Kidney (tissue), 14 donors: ENCODE measurements around the gene ADAMTS12. TPM values are rescaled to one million over a fixed set of nuclear protein-coding genes. Genes with fewer than 3 reads are reported as not detected.
A peak's percentile ranks its signal among the peaks of the same experiment; 100 is the strongest.

ENCODE experiments used
- DNase-seq, 5 donors: peaks; one replicate each; pipeline ENCODE4 v3.0.0-alpha.2; 2013 to 2020
- FAIRE-seq: peaks from 2 replicates; lab custom pipeline; 2012; peaks lifted over from hg19 to GRCh38; lab: Jason Lieb, UNC
- H3K27ac ChIP-seq, 2 donors: one replicate each; pipeline ENCODE4 v1.7.0; 2013; ENCODE audit warnings: low read depth in 2 of 2, low read length in 2 of 2, inconsistent platforms in 1 of 2
- H3K27me3 ChIP-seq: one replicate; pipeline ENCODE4 v1.7.1; 2013; ENCODE audit warnings: low read length, inconsistent platforms; ENCODE audit not compliant: control insufficient read depth, insufficient read depth
- H3K36me3 ChIP-seq, 3 donors: one replicate each; pipeline versions ENCODE4 v1.7.0 to v1.7.1; 2013; ENCODE audit warnings: low read length in 3 of 3, control low read depth in 1 of 3, inconsistent platforms in 1 of 3; ENCODE audit not compliant: insufficient read depth in 3 of 3, control insufficient read depth in 2 of 3
- H3K4me1 ChIP-seq, 3 donors: one replicate each; pipeline versions ENCODE4 v1.7.0 to v1.7.1; 2013; ENCODE audit warnings: low read length in 3 of 3, inconsistent platforms in 1 of 3, low read depth in 1 of 3; ENCODE audit not compliant: control insufficient read depth in 2 of 3, insufficient read depth in 2 of 3
- H3K4me3 ChIP-seq, 3 donors: one replicate each; pipeline versions ENCODE4 v1.7.0 to v1.8.1; 2013; ENCODE audit warnings: low read length in 3 of 3, control low read depth in 1 of 3, inconsistent platforms in 1 of 3
- H3K9ac ChIP-seq, 3 donors: one replicate each; pipeline versions ENCODE4 v1.7.0 to v1.7.1; 2013; ENCODE audit warnings: low read length in 3 of 3, control low read depth in 1 of 3, inconsistent platforms in 1 of 3
- H3K9me3 ChIP-seq, 3 donors: one replicate each; pipeline versions ENCODE4 v1.7.0 to v1.7.1; 2013; ENCODE audit warnings: low read length in 3 of 3, control low read depth in 1 of 3, inconsistent platforms in 1 of 3; ENCODE audit not compliant: control insufficient read depth in 2 of 3, insufficient read depth in 1 of 3
- intact Hi-C: fragments of 100-400 bp; cut with DNase I; formaldehyde crosslinking; loops from one replicate; pipeline ENCODE4 v1.11.1; 2022
- polyA plus RNA-seq: library from polyadenylated mRNA; stranded (reverse); fragments of 350-450 nt; fragmentation: Illumina TruSeq; extraction: RNeasy Lipid Tissue Mini Kit (QIAGEN cat#74804); gene quantifications from one replicate; pipeline ENCODE4 v1.2.3, GENCODE V29; 2014; ENCODE audit warnings: low read depth, low replicate concordance; ENCODE audit not compliant: insufficient read depth
- total RNA-seq: library from RNA; stranded (reverse); fragmentation: NEBNext Ultra II Directional; extraction: Animal tissue kit (Norgen Biotek cat#: 25700); gene quantifications from one replicate; pipeline ENCODE4 v1.2.1, GENCODE V29; 2021
- TF ChIP-seq, protein P1 (sequence below): IDR thresholded peaks from 3 replicates; pipeline ENCODE4 v1.5.1; 2012; ENCODE audit warnings: mild to moderate bottlenecking, moderate library complexity, borderline replicate concordance; ENCODE audit not compliant: insufficient read depth; ENCODE audit errors: extremely low read depth
- donor health status: control.
- donor health status: control.
- donor health status: control.
- donor health status: control.
- donor health status: control.
- donor health status: DM: yes; HTN: yes; CAD: no.
- donor health status: Normal renal cell carcinoma (clear cell type).

ADAMTS12 gene
- total and polyA plus RNA-seq, 2 donors from 2014 or later, result 0.75 to 2.0 TPM

DNA sequence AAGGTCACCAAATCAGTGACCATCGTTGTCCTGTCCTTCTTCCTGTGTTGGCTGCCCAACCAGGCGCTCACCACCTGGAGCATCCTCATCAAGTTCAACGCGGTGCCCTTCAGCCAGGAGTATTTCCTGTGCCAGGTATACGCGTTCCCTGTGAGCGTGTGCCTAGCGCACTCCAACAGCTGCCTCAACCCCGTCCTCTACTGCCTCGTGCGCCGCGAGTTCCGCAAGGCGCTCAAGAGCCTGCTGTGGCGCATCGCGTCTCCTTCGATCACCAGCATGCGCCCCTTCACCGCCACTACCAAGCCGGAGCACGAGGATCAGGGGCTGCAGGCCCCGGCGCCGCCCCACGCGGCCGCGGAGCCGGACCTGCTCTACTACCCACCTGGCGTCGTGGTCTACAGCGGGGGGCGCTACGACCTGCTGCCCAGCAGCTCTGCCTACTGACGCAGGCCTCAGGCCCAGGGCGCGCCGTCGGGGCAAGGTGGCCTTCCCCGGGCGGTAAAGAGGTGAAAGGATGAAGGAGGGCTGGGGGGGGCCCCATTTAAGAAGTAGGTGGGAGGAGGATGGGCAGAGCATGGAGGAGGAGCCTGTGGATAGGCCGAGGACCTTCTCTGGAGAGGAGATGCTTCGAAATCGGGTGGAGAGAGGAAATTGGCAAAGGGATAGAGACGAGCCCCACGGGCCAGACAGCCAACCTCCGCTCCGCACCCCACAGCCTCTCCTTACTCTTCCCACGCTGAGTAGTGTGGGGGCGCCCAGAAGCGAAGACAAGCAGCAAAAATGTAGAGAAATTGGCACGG lies 46.1 kb upstream of the ADAMTS12 start:
- Histone ChIP-seq H3K4me1 (peaks cover 0 to 13% (median 10%) of the 10 kb centered on the region in 3 donors), H3K9ac (no peak overlapping the region), H3K4me3 (no peak overlapping the region), H3K27ac (no peak overlapping the region), H3K9me3 (no peaks in the 10 kb centered on the region), H3K27me3 (peaks cover 27% of the 10 kb centered on the region), H3K36me3 (no peaks in the 10 kb centered on the region)
- intact Hi-C loops, result no loop called here
- FAIRE-seq, result no peak
- TF ChIP-seq, protein P1, sequence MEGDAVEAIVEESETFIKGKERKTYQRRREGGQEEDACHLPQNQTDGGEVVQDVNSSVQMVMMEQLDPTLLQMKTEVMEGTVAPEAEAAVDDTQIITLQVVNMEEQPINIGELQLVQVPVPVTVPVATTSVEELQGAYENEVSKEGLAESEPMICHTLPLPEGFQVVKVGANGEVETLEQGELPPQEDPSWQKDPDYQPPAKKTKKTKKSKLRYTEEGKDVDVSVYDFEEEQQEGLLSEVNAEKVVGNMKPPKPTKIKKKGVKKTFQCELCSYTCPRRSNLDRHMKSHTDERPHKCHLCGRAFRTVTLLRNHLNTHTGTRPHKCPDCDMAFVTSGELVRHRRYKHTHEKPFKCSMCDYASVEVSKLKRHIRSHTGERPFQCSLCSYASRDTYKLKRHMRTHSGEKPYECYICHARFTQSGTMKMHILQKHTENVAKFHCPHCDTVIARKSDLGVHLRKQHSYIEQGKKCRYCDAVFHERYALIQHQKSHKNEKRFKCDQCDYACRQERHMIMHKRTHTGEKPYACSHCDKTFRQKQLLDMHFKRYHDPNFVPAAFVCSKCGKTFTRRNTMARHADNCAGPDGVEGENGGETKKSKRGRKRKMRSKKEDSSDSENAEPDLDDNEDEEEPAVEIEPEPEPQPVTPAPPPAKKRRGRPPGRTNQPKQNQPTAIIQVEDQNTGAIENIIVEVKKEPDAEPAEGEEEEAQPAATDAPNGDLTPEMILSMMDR, result no peak
- no peak for DNase-seq

DNA sequence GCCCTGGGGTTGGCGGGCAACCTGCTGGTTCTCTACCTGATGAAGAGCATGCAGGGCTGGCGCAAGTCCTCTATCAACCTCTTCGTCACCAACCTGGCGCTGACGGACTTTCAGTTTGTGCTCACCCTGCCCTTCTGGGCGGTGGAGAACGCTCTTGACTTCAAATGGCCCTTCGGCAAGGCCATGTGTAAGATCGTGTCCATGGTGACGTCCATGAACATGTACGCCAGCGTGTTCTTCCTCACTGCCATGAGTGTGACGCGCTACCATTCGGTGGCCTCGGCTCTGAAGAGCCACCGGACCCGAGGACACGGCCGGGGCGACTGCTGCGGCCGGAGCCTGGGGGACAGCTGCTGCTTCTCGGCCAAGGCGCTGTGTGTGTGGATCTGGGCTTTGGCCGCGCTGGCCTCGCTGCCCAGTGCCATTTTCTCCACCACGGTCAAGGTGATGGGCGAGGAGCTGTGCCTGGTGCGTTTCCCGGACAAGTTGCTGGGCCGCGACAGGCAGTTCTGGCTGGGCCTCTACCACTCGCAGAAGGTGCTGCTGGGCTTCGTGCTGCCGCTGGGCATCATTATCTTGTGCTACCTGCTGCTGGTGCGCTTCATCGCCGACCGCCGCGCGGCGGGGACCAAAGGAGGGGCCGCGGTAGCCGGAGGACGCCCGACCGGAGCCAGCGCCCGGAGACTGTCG lies 45.4 kb upstream of the ADAMTS12 start:
- Histone ChIP-seq H3K9ac (no peak overlapping the region), H3K36me3 (no peaks in the 10 kb centered on the region), H3K27ac (no peak overlapping the region), H3K4me3 (peak overlapping the region in 2 of 3 donors; percentile 49 to 61), H3K27me3 (peaks cover 27% of the 10 kb centered on the region), H3K4me1 (peaks cover 0 to 13% (median 10%) of the 10 kb centered on the region in 3 donors), H3K9me3 (no peaks in the 10 kb centered on the region)
- DNase-seq (peak in 1 of 5 donors; percentile 3), FAIRE-seq (no peak)
- TF ChIP-seq, protein P1, result no peak
- intact Hi-C loops, result no loop called here

DNA sequence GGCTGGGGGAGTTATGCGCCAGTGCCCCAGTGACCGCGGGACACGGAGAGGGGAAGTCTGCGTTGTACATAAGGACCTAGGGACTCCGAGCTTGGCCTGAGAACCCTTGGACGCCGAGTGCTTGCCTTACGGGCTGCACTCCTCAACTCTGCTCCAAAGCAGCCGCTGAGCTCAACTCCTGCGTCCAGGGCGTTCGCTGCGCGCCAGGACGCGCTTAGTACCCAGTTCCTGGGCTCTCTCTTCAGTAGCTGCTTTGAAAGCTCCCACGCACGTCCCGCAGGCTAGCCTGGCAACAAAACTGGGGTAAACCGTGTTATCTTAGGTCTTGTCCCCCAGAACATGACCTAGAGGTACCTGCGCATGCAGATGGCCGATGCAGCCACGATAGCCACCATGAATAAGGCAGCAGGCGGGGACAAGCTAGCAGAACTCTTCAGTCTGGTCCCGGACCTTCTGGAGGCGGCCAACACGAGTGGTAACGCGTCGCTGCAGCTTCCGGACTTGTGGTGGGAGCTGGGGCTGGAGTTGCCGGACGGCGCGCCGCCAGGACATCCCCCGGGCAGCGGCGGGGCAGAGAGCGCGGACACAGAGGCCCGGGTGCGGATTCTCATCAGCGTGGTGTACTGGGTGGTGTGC lies 44.7 kb upstream of the ADAMTS12 start, which contains the start of gene RXFP3:
Gene RXFP3, plus strand, starts transcription at position 6 of the 636 bp plus-strand sequence. Its CDS starts 355 bp downstream, at position 361.
- no peak within 1 kb of the TSS for H3K27ac ChIP-seq
- H3K27me3 ChIP-seq, result peaks cover 27% of the 10 kb centered on the region
- H3K9me3 ChIP-seq, result no peaks in the 10 kb centered on the region
- H3K36me3 ChIP-seq, result no peaks in the 10 kb centered on the region
- DNase-seq (peak in 3 of 5 donors; percentile 11 to 70 (median 44)), FAIRE-seq (no peak)
- intact Hi-C loops, result no loop called here
- H3K9ac ChIP-seq, result no peak within 1 kb of the TSS
- TF ChIP-seq, protein P1, result no peak
- peak within 1 kb of the TSS; percentile 51 to 61 (median 55) for H3K4me3 ChIP-seq
- peaks cover 0 to 13% (median 10%) of the 10 kb centered on the region in 3 donors for H3K4me1 ChIP-seq
